GM18951 (cell line): ENCODE results near the gene SHB.
"Not testable (repeated sequence)": the region's sequence is repeated elsewhere in the genome, so short reads cannot be mapped to it uniquely, and the experiment has no call there.

Source experiments
- POLR2A ChIP-seq: IDR thresholded peaks from 4 replicates; pipeline ENCODE4 v1.6.1; 2011; ENCODE audit warnings: mild to moderate bottlenecking; ENCODE audit not compliant: insufficient read length, insufficient read depth; ENCODE audit errors: extremely low read depth
- in situ Hi-C: fragments of 300-500 bp; cut with MboI; formaldehyde crosslinking; loops from one replicate; pipeline ENCODE4 v1.12.0; 2022; ENCODE audit warnings: low sequenced_read_pairs, mixed read lengths, inconsistent platforms; ENCODE audit not compliant: unreplicated experiment

SHB gene

DNA sequence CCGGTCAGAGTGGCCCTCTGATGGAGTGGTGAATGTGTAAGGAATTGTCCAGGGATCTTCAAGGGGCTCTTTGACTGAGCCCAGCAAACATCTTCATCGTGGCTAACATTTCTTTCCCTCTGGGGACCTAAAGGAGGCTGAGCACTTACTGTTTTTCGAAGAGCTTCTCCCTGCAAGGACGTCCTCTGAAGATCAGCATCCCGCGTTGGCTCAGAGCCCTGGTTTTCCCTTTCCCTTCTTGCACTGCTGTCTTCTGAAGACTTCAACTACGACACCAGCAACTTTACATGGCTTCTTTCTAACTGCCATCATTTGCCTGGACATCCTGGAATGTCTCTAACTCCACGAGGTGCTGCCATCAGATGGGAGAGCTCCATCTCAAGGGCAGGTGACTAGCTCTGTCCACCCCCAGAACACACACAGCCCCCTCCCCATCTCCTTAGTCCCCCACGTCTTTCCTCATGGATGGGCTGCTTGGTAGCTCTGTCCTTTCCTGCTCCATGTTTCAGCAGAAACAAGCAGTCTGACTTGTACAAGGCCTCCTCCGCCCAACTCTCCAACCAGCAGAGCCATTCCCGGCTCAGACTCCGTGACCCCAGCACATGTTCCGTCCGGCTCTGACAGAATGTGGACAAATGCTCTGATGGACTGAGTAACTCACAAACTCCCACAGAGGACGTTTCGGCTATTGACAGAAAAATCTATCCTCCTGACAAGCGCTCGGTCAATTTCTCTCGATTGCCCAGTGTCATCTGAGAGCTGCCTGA, 17.1 kb downstream of the SHB start:
- in situ Hi-C loops = no loop called here
- TF ChIP-seq POLR2A = no peak

DNA sequence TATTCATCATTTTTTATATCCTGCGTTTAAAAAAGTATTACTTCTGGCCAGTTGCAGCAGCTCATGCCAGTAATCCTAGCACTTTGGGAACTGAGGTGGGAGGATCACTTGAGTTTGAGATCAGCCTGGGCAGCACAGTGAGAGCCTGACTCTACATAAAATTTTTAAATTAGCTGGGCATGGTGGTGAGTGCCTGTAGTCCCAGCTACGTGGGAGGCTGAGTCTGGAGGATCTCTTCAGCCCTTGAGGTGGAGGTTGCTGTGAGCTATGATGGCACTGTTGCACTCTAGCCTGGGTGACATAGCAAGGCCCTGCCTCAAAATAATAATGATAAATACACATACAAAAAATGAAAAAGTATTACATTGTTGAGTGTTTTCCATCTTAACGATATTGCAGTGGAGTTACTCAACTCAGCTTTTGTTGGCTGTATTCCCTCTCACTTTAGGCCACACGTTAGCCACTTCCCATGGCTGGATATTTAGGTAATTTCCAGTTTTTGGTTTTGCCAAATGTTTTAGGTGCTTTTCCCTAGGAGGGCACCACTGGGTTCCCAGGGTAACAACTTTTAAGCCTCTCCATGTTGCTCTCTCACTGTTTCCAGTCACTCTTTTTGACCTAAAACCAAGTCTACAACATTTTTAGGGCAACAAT, 20.6 kb downstream of the SHB start:
- in situ Hi-C loops = no loop called here
- TF ChIP-seq POLR2A = no peak

GRCh38 chr9:38047301-38048251, 21.5 kb downstream of the SHB start:
- in situ Hi-C loops = no loop called here
- no peak for TF ChIP-seq POLR2A

DNA sequence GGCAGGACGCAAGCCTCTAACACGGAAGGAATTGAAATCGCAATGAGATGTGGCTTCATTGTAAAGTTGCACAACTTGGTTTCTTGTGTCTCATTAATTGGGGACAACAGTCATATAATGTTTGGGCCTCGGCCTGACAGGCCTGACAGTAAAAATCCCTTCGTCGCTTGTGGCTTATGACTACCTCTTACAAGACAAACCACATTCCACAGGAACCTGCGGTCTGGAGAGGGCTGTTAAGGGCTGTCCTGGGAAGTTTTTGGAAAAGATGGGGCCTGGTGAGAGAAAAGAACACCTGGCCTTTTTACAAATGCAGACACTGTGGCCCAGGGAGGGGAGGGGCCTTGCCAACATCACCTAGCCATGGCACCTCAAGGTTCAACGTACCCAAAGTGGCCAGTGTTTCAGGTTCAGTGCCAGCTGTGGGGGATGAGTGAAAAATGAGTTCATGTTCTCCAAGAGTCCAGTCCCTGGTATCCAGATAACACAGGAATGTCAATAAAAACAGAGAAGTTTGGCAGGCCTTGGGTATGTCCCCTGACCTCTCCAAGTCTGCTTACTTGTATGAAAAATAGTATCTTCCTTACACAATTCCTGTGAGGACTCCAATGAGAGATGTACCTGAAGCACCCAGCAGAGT, 22.2 kb downstream of the SHB start:
- no peak for TF ChIP-seq POLR2A
- in situ Hi-C loops = no loop called here

DNA sequence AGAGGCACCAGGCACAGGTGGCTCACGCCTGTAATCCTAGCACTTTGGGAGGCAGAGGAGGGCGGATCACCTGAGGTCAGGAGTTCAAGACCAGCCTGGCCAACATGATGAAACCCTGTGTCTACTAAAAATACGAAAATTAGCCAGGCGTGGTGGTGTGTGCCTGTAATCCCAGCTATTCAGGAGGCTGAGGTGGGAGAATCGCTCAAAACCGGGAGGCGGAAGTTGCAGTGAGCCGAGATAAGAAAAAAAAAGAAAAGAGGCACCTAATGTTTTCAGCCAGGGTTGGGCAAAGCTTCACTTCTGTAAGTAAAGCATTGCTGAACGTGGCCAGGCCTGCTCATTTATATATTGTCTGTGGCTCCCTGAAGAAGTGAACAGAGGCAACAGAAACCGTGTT, 23.1 kb downstream of the SHB start:
- in situ Hi-C loops = not testable (repeated sequence)

DNA sequence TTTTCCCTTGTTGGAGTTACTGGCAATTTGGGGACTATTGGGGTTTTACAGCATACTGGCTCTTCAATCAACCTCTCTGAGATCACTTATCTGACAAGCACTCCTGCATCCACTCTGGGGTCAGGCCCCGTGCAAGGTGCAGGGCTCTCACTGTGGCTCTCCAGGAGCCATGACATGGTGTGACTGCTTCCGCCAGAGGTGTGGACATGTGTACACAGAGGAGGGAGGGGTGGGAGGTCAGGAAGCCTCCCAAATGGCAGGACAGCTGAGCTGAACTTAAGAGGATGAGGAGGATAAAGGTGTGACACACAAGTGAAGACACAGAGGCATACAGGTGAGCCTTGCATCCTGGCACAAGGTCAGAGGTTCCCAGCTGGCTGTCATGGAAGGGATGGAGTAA, 24.3 kb downstream of the SHB start:
- no peak for TF ChIP-seq POLR2A
- in situ Hi-C loops = no loop called here

- no peak for TF ChIP-seq POLR2A
- in situ Hi-C loops = no loop called here
These were observed 24.9 kb downstream of the SHB start for GRCh38 chr9:38043931-38044623.

DNA sequence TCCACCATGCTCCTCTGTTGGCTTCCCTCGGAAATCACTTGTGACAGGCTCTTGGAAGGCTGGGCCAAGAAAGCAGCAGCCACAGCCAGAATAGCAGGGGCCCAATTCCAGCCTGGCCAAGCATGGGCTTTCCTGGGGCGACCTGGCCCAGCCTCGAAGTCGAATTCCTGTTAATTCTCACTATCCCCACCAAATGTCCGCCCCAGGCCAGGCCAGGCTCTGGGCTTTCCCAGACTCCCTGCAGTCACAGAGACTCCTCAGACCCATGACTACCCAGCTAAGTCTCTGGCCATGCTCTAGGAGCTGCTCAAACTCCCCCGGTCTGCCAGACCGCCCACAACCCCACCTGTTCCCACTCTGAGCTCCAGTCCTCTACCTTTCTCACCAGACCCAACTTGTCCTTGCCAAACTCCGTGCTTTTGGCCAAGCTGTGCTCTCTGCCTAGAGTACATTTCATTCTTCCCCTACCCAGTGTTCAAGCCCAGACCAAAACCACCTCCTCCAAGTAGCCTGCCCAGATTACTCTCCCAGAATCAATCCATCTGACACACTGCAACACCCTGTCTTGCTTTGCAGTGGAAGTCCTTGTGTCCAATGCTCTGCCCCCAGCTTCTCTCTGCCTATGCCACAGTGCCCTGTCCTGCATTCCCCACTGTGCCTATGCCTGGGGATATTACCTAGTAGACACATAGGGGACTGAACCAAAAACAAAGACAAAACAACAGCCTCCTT, 26.2 kb downstream of the SHB start:
- in situ Hi-C loops = no loop called here
- no peak for TF ChIP-seq POLR2A

GRCh38 chr9:38041564-38042243, 27.3 kb downstream of the SHB start:
- in situ Hi-C loops = no loop called here
- TF ChIP-seq POLR2A = no peak

- in situ Hi-C loops = no loop called here
- no peak for TF ChIP-seq POLR2A
These were observed 28.9 kb downstream of the SHB start for GRCh38 chr9:38039907-38040682.
